ENCODE results near the gene ZNF20.

DNA sequence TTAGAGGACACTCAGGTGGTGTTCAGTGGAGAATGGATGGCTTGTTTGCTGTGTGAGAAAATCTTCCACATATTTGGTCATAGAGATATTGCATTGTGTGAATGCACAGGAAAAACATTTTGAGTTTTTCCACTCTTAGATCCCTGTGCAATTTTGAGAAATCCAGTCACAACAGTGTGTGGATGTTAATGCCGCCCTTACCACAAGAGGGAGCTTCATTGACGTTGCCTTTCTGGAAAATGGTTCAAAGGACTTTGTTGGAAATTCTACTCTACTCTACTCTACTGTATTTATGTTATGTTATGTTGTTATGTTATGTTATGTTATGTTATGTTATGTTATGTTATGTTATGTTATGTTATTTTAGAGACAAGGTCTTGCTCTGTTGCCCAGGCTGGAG is 13.4 kb downstream of the ZNF20 start:
- TF ChIP-seq, protein P1, sequence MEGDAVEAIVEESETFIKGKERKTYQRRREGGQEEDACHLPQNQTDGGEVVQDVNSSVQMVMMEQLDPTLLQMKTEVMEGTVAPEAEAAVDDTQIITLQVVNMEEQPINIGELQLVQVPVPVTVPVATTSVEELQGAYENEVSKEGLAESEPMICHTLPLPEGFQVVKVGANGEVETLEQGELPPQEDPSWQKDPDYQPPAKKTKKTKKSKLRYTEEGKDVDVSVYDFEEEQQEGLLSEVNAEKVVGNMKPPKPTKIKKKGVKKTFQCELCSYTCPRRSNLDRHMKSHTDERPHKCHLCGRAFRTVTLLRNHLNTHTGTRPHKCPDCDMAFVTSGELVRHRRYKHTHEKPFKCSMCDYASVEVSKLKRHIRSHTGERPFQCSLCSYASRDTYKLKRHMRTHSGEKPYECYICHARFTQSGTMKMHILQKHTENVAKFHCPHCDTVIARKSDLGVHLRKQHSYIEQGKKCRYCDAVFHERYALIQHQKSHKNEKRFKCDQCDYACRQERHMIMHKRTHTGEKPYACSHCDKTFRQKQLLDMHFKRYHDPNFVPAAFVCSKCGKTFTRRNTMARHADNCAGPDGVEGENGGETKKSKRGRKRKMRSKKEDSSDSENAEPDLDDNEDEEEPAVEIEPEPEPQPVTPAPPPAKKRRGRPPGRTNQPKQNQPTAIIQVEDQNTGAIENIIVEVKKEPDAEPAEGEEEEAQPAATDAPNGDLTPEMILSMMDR (conservative IDR thresholded peaks at IDR 0.05): peak; percentile 73
- no peak for TF ChIP-seq EZH2 (IDR thresholded peaks at IDR 0.05; ENCODE audit: low read depth)

Measured in PC-9 (cell line).